Activated naive CD8-positive, alpha-beta T cell treated with anti-CD3 and anti-CD28 coated beads, Interleukin-2, amount 50 U/mL, for 24 hours (primary cell): ENCODE data around the gene CMSS1.

Source experiments
- ATAC-seq: fragments of 150-1000 bp; cut with Tn5 transposase; one replicate; pipeline ENCODE4 v1.10.0; 2021
- DNase-seq: peaks from one replicate; pipeline ENCODE4 v3.0.0; 2021
- H3K27ac Mint-ChIP-seq: one replicate; pipeline ENCODE4 v1.8.0; 2021; ENCODE audit warnings: mild to moderate bottlenecking, mixed read lengths
- H3K27me3 Mint-ChIP-seq: one replicate; pipeline ENCODE4 v1.8.0; 2021; ENCODE audit warnings: mixed read lengths
- H3K36me3 Mint-ChIP-seq: one replicate; pipeline ENCODE4 v1.8.0; 2021; ENCODE audit warnings: low read depth, mixed read lengths
- H3K4me1 Mint-ChIP-seq: one replicate; pipeline ENCODE4 v1.8.0; 2021; ENCODE audit warnings: mixed read lengths
- H3K4me3 Mint-ChIP-seq: one replicate; pipeline ENCODE4 v1.8.0; 2021; ENCODE audit warnings: mild to moderate bottlenecking, moderate library complexity, mixed read lengths
- H3K9me3 Mint-ChIP-seq: one replicate; pipeline ENCODE4 v1.8.0; 2021; ENCODE audit warnings: mixed read lengths

The CMSS1 gene

GRCh38 chr3:100106094-100106493 lies 288.4 kb downstream of the CMSS1 start:
- Mint-ChIP-seq H3K36me3 (peaks cover 16% of the 10 kb centered on the region), H3K27ac (peak overlapping the region; percentile 92), H3K4me1 (peaks cover 39% of the 10 kb centered on the region), H3K4me3 (no peak overlapping the region), H3K27me3 (no peaks in the 10 kb centered on the region), H3K9me3 (no peaks in the 10 kb centered on the region)
- ATAC-seq: no peak
- no peak for DNase-seq

DNA sequence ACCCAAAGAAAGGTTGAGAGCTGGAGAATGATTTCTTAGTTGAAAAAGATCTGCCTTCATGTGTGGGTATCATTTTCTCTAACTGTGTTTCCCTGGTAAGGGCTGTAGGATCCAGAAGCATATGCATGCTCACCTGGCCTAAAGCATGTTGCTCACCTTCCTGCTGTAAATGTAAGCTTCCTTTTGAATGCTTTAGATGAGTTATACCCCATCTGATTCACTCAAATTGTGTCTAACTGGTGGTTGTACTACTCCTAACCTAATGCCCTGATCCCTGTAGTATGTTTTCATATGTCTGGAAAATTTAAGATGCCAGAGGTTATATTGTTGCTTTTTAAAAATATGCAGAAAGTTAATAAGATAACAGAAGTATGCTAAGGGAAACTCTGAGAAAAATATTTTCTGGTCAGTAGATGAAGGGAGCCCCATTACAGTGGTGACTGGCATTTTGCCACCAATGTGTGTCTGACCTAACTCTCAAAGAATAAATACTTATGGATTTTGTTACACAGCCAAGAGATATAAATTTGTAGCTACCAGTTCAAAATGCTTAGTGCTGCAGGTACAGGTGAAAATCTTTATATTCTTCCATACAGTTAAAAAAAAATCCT lies 289.0 kb downstream of the CMSS1 start:
- Mint-ChIP-seq H3K4me3 (no peak overlapping the region), H3K9me3 (no peaks in the 10 kb centered on the region), H3K27ac (peak overlapping the region; percentile 92), H3K36me3 (peaks cover 13% of the 10 kb centered on the region), H3K27me3 (no peaks in the 10 kb centered on the region), H3K4me1 (peaks cover 39% of the 10 kb centered on the region)
- ATAC-seq (no peak), DNase-seq (no peak)

DNA sequence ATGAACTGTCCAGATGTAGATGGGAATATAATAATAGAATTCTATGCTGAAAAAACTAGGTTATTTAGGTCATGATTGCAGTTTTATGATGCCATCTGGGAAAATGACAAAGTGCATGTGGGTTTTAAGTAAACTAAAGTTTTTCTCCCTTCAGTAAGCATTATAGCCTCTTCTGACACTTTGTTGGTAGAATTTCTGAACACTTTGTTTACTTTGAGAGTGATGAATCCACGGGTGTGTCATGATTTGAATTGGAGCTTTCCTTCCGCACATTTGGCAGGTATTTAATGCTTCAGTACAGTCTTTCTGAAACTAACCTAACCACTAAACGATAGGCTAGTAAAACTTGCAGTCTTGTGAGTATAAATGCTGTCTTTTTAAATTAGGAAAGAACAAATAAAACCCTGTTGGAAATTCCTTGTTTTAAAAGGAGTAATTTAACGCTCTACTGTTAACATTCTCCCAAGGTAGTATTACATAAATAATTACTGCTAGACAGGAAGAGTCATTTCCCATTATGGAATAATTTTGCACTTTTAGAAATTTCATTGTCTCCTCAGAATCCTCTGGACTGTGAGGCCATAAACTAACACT lies 289.7 kb downstream of the CMSS1 start:
- peaks cover 11% of the 10 kb centered on the region for H3K36me3 Mint-ChIP-seq
- H3K9me3 Mint-ChIP-seq: no peaks in the 10 kb centered on the region
- H3K4me3 Mint-ChIP-seq: no peak overlapping the region
- DNase-seq: no peak
- peaks cover 39% of the 10 kb centered on the region for H3K4me1 Mint-ChIP-seq
- H3K27me3 Mint-ChIP-seq: no peaks in the 10 kb centered on the region
- H3K27ac Mint-ChIP-seq: no peak overlapping the region
- ATAC-seq: no peak

DNA sequence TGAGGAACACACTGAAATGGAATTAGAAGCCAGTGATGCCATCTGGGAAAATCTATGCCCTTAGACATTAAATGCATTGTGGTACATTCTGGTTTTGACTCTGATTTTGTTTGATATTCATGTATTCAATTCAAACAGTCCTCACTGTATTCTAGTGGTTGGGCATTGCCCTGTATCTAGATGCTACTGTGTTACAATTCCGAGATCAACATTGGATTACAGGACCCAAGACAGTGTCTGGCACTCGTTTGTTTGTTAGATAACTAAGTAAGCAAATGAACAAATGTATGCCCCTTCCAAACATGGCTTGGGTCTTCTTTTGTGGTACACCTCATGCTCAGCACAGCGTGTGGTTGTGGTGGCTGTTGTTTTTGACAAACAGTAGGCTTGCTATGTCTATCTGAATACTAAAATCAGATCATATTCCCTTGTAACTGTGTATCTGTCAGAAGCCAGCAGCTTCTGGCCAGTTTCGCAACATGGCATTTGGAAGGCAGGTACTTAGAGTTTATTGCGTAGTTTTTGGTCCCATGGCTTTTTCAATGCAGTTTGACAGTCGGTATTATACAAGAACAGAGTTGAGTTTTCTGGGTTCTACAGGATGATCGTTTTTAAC lies 290.9 kb downstream of the CMSS1 start:
- Mint-ChIP-seq H3K36me3 (peaks cover 6% of the 10 kb centered on the region), H3K9me3 (no peaks in the 10 kb centered on the region), H3K4me1 (peaks cover 33% of the 10 kb centered on the region), H3K27me3 (no peaks in the 10 kb centered on the region), H3K4me3 (no peak overlapping the region), H3K27ac (no peak overlapping the region)
- DNase-seq (no peak), ATAC-seq (no peak)

- H3K27me3 Mint-ChIP-seq: no peaks in the 10 kb centered on the region
- H3K9me3 Mint-ChIP-seq: no peaks in the 10 kb centered on the region
- peaks cover 17% of the 10 kb centered on the region for H3K4me1 Mint-ChIP-seq
- no peak overlapping the region for H3K27ac Mint-ChIP-seq
- no peak overlapping the region for H3K4me3 Mint-ChIP-seq
- ATAC-seq (no peak), DNase-seq (no peak)
- peaks cover 3% of the 10 kb centered on the region for H3K36me3 Mint-ChIP-seq
Measured at GRCh38 chr3:100110162-100110561, 292.5 kb downstream of the CMSS1 start.

GRCh38 chr3:100111728-100112127 lies 294.1 kb downstream of the CMSS1 start:
- no peak overlapping the region for H3K27ac Mint-ChIP-seq
- DNase-seq (no peak), ATAC-seq (no peak)
- no peak overlapping the region for H3K4me3 Mint-ChIP-seq
- H3K27me3 Mint-ChIP-seq: no peaks in the 10 kb centered on the region
- no peaks in the 10 kb centered on the region for H3K9me3 Mint-ChIP-seq
- peaks cover 4% of the 10 kb centered on the region for H3K36me3 Mint-ChIP-seq
- H3K4me1 Mint-ChIP-seq: peaks cover 1% of the 10 kb centered on the region

- Mint-ChIP-seq H3K27me3 (no peaks in the 10 kb centered on the region), H3K36me3 (peaks cover 6% of the 10 kb centered on the region), H3K27ac (no peak overlapping the region), H3K4me1 (no peaks in the 10 kb centered on the region), H3K4me3 (no peak overlapping the region), H3K9me3 (no peaks in the 10 kb centered on the region)
- ATAC-seq (no peak), DNase-seq (no peak)
Measured at GRCh38 chr3:100113723-100114412, 296.2 kb downstream of the CMSS1 start.

DNA sequence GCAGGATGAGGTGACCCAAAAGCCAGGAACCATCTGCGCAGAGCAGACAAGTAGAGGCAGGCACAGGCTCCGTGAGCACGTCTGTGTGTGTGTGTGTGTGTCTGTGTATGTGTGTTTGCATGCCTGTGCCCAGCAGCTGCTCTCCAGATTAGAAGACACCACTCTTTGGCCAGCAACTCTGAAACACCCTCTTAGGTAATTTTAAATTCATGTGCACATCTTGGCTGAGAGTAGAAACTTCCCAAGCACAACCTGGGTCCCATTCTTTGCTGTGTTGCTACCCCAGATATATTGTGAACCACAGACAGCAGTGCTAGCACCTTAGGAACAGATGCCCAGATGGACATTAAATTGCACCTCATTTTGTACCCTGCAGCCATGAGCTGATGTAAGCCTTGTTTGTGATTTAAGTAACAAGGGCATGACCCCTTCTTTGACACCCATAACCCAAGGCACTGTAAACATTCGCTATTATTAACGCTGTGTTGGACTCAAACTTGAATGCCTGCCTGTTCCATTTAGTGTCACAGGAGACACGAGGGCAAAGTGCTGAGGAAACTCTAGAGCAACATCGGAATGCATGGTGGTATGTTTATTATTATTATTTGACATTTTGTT lies 296.9 kb downstream of the CMSS1 start, which contains the start of gene FILIP1L:
Gene FILIP1L (minus strand): TSS at position 89 of the 618 bp plus-strand sequence.
- Mint-ChIP-seq H3K27ac (no peak within 1 kb of the TSS), H3K27me3 (no peaks in the 10 kb centered on the region)

DNA sequence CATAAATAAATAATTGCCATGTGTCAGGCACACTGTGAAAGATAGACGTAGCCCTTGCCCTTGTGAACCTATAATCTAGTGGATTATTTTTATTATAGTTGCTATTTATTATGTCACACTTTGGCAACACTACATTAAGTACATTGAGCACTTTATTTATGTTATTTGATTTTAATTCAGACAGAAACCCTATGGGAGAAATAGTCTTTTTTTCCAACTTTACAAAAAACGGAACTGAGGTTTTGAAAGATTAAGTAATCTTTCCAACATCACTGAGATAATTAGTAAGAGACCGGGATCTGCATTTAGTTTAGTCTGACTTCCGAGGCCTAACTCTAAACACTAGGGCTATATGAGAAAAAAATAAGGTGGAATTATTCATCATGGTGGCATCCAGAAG lies 299.4 kb downstream of the CMSS1 start:
- H3K9me3 Mint-ChIP-seq: no peaks in the 10 kb centered on the region
- no peaks in the 10 kb centered on the region for H3K4me1 Mint-ChIP-seq
- no peak overlapping the region for H3K27ac Mint-ChIP-seq
- no peak for DNase-seq
- ATAC-seq: no peak
- no peaks in the 10 kb centered on the region for H3K27me3 Mint-ChIP-seq
- H3K4me3 Mint-ChIP-seq: no peak overlapping the region
- peaks cover 4% of the 10 kb centered on the region for H3K36me3 Mint-ChIP-seq

More for the DNA sequence above, 296.9 kb downstream of the CMSS1 start, which contains the start of gene FILIP1L:
- Mint-ChIP-seq H3K9me3 (no peaks in the 10 kb centered on the region), H3K36me3 (peaks cover 4% of the 10 kb centered on the region), H3K4me3 (no peak within 1 kb of the TSS), H3K4me1 (no peaks in the 10 kb centered on the region)
- ATAC-seq (no peak), DNase-seq (no peak)

DNA sequence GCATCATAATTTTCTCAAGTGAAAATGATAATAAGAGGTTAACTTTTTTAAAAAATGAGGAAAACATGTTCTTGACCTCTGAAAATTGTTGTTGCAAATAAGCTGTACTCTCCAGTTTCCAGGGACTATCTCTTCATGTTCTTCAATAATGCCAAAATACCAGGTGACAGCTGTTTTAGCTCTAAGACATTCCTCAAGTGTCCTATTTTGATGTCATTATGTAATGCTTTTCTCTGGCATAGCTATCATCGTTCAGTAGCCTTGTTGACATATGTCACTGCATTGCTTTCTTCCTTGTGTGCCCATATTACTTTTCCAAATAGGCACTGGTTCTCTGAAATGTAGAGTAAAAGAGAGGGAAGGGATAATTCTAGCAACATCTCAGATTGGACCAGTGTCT lies 302.4 kb downstream of the CMSS1 start:
- no peak for DNase-seq
- H3K36me3 Mint-ChIP-seq: peaks cover 4% of the 10 kb centered on the region
- H3K4me1 Mint-ChIP-seq: no peaks in the 10 kb centered on the region
- no peak overlapping the region for H3K4me3 Mint-ChIP-seq
- no peak overlapping the region for H3K27ac Mint-ChIP-seq
- no peaks in the 10 kb centered on the region for H3K9me3 Mint-ChIP-seq
- no peak for ATAC-seq
- no peaks in the 10 kb centered on the region for H3K27me3 Mint-ChIP-seq

DNA sequence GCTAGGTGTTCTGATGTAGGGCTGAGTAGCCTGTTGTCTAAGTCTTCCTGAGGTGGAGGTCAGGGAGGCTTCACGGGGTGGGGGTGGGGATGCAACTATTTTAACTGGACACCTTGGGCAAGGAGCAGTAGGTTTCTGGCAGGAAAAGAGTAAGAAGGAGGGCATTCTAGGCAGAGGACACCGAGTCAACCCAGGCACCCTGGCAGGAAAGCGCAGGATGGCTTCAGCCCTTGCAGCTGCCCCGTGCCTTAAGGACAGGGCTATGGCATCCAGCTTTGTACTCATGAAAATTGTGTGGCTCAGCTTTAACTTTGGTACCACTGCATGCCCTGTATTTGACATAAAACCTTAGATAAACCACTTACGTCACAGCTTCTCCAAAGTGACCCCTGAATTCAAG lies 303.0 kb downstream of the CMSS1 start:
- Mint-ChIP-seq H3K36me3 (peaks cover 4% of the 10 kb centered on the region), H3K27me3 (no peaks in the 10 kb centered on the region), H3K27ac (no peak overlapping the region), H3K4me1 (no peaks in the 10 kb centered on the region), H3K4me3 (no peak overlapping the region), H3K9me3 (no peaks in the 10 kb centered on the region)
- no peak for DNase-seq
- no peak for ATAC-seq

DNA sequence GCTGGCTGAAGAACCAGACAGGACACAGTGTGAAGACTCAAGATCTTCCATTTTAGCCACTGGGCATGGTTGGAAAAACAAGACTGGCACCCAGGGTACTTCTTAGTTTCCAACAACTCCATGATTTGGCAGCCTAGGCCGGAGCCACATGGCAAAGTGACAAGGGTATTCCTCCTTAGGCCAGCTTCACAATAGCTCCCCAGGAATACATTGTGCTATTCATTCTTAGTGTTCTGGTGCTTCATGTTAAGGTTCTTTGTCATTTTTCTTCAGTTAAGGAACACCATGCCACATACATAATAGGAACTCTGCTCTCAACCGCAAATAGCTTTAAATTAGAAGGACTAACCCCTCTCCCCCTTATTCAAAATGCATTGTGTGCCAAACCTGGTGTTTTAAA lies 304.7 kb downstream of the CMSS1 start:
- H3K4me1 Mint-ChIP-seq: no peaks in the 10 kb centered on the region
- peaks cover 1% of the 10 kb centered on the region for H3K36me3 Mint-ChIP-seq
- H3K27me3 Mint-ChIP-seq: no peaks in the 10 kb centered on the region
- ATAC-seq (no peak), DNase-seq (no peak)
- H3K4me3 Mint-ChIP-seq: no peak overlapping the region
- H3K27ac Mint-ChIP-seq: no peak overlapping the region
- no peaks in the 10 kb centered on the region for H3K9me3 Mint-ChIP-seq

DNA sequence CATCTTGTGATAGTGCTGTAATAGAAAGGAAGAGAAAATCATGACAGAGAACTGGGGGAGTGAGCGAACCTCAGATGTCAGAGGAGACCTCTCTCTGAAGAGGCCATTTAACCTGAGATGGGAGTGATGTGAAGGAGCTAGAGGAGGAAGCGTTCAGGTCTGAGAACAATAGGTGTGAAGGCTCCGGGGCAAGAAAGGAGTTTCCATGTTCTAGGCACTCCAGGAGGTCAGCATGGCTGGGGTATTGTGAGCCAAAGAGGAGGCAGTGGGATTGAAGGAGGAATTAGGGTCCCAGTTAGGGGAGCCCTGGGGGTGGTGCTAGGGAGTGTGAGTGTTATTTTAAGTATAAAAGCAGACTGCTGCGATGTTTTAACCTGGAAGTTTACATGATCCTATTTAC lies 305.4 kb downstream of the CMSS1 start:
- Mint-ChIP-seq H3K36me3 (no peaks in the 10 kb centered on the region), H3K27ac (no peak overlapping the region), H3K4me3 (no peak overlapping the region), H3K9me3 (no peaks in the 10 kb centered on the region), H3K27me3 (no peaks in the 10 kb centered on the region), H3K4me1 (no peaks in the 10 kb centered on the region)
- ATAC-seq: no peak
- no peak for DNase-seq

DNA sequence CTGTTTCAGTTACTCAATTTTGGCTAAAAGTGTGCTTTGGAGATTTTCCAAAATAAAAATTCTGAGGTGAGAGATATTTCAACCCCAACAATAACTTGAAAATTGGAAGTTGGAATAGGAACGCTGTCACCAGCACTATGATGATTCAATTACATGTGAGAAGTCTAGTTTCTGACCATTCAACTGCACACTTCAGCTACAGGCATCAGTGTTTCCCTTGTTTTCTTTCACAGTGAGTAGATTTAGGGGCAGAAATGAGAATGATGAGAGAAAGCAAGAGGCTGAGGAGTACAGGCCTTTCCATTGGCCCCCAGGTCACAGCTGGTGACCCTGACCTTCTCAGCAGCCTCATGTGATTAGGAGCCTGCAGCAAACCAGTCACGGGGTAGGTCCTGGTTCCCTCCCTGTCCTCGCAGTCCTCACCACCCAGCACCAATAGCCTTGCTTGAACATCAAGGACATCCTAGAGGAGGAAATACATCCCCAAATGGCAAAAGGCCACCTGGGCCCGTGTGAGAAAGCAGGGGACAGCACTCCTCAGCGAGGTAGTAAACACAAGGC lies 306.6 kb downstream of the CMSS1 start:
- Mint-ChIP-seq H3K9me3 (no peaks in the 10 kb centered on the region), H3K36me3 (no peaks in the 10 kb centered on the region), H3K27me3 (no peaks in the 10 kb centered on the region), H3K4me1 (no peaks in the 10 kb centered on the region), H3K27ac (no peak overlapping the region), H3K4me3 (no peak overlapping the region)
- ATAC-seq (peak; percentile 61), DNase-seq (no peak)
